CD4-positive, CD25-positive, alpha-beta regulatory T cell (primary cell): ENCODE results near the gene PCCA. TPM values are rescaled to one million over a fixed set of nuclear protein-coding genes. Genes with fewer than 3 reads are reported as not detected.
A peak's percentile ranks its signal among the peaks of the same experiment; 100 is the strongest.

Experiments used
- ATAC-seq, 2 donors: fragments of 150-1000 bp; cut with Tn5 transposase; one replicate each; pipeline ENCODE4 v1.10.0; 2021; ENCODE audit warnings: low read depth in 2 of 2, moderate number of reproducible peaks in 2 of 2, moderate library complexity in 1 of 2
- DNase-seq, 3 donors: peaks; one replicate each; pipeline versions ENCODE4 v3.0.0 to v3.0.0-alpha.2; 2012 to 2022; ENCODE audit warnings: mixed read lengths in 1 of 3
- H3K27ac ChIP-seq: one replicate; pipeline ENCODE4 v1.7.0; 2013; ENCODE audit warnings: mild to moderate bottlenecking, low read length; ENCODE audit not compliant: insufficient read depth, poor library complexity, severe bottlenecking
- H3K27me3 ChIP-seq: one replicate; pipeline ENCODE4 v1.7.0; 2013; ENCODE audit warnings: low read length; ENCODE audit not compliant: control insufficient read depth, insufficient read depth
- H3K36me3 ChIP-seq: one replicate; pipeline ENCODE4 v1.7.0; 2013; ENCODE audit warnings: mild to moderate bottlenecking, low read length, moderate library complexity; ENCODE audit not compliant: control insufficient read depth, insufficient read depth
- H3K4me1 ChIP-seq: 2 replicates; pipeline ENCODE4 v1.7.0; 2013; ENCODE audit warnings: mild to moderate bottlenecking, low read length; ENCODE audit not compliant: insufficient read depth, control insufficient read depth, poor library complexity, severe bottlenecking
- H3K4me3 ChIP-seq: one replicate; pipeline ENCODE4 v1.7.0; 2013; ENCODE audit warnings: low read depth, mild to moderate bottlenecking, low read length, moderate library complexity
- H3K9me3 ChIP-seq, 2 experiments: 1 replicate in 1 of 2; 2 replicates in 1 of 2; pipeline ENCODE4 v1.7.0; 2013; ENCODE audit warnings: low read length in 2 of 2, mild to moderate bottlenecking in 1 of 2, moderate library complexity in 1 of 2; ENCODE audit not compliant: control insufficient read depth in 2 of 2
- H3K27ac Mint-ChIP-seq, 3 donors: one replicate each; pipeline ENCODE4 v1.8.0; 2020 to 2022; ENCODE audit warnings: mild to moderate bottlenecking in 3 of 3, mixed read lengths in 3 of 3, moderate library complexity in 2 of 3
- H3K27me3 Mint-ChIP-seq: one replicate; pipeline ENCODE4 v1.8.0; 2022; ENCODE audit warnings: mild to moderate bottlenecking, mixed read lengths
- H3K36me3 Mint-ChIP-seq: one replicate; pipeline ENCODE4 v1.8.0; 2020; ENCODE audit warnings: mixed read lengths
- H3K4me1 Mint-ChIP-seq, 4 donors: one replicate each; pipeline ENCODE4 v1.8.0; 2020 to 2022; ENCODE audit warnings: mixed read lengths in 4 of 4, mild to moderate bottlenecking in 1 of 4
- H3K4me3 Mint-ChIP-seq, 4 donors: one replicate each; pipeline ENCODE4 v1.8.0; 2020 to 2022; ENCODE audit warnings: mild to moderate bottlenecking in 4 of 4, mixed read lengths in 4 of 4, moderate library complexity in 3 of 4
- H3K9me3 Mint-ChIP-seq, 7 donors: one replicate each; pipeline ENCODE4 v1.8.0; 2020 to 2022; ENCODE audit warnings: mixed read lengths in 7 of 7, mild to moderate bottlenecking in 3 of 7, moderate library complexity in 2 of 7
- polyA plus RNA-seq, 4 donors: library from polyadenylated mRNA; unstranded; fragments of 300-500 nt; fragmentation: Illumina TruSeq; gene quantifications; one replicate each; pipeline ENCODE4 v1.2.3, GENCODE V29; 2021
- total RNA-seq: library from RNA; stranded (reverse); gene quantifications from one replicate; pipeline ENCODE4 v1.2.3, GENCODE V29; 2022

The PCCA gene
- total and polyA plus RNA-seq, 5 donors from 2014 or later = 8.0 to 14.8 (median 10.4) TPM

- Histone ChIP-seq H3K4me3 (no peak overlapping the region), H3K4me1 (no peaks in the 10 kb centered on the region), H3K9me3 (no peaks in the 10 kb centered on the region), H3K27me3 (no peaks in the 10 kb centered on the region), H3K27ac (no peak overlapping the region), H3K36me3 (no peaks in the 10 kb centered on the region)
- DNase-seq (no peak), ATAC-seq (no peak)
- no peak overlapping the region for H3K27ac Mint-ChIP-seq
- no peak overlapping the region for H3K4me3 Mint-ChIP-seq
- H3K4me1 Mint-ChIP-seq = peaks cover 0 to 8% (median 2%) of the 10 kb centered on the region in 4 donors
- H3K27me3 Mint-ChIP-seq = no peaks in the 10 kb centered on the region
- H3K9me3 Mint-ChIP-seq = no peaks in the 10 kb centered on the region
- H3K36me3 Mint-ChIP-seq = peaks cover 3% of the 10 kb centered on the region
Observed at GRCh38 chr13:100465558-100465957, 376.7 kb downstream of the PCCA start.

GRCh38 chr13:100470866-100471505 is 382.1 kb downstream of the PCCA start:
- no peak overlapping the region for H3K27ac ChIP-seq
- H3K36me3 Mint-ChIP-seq = peaks cover 3% of the 10 kb centered on the region
- H3K4me1 ChIP-seq = peaks cover 7% of the 10 kb centered on the region
- no peak for ATAC-seq
- H3K9me3 Mint-ChIP-seq = no peaks in the 10 kb centered on the region
- peak overlapping the region in 1 of 4 donors; percentile 9 for H3K4me3 Mint-ChIP-seq
- DNase-seq = peak in 1 of 3 donors; percentile 17
- H3K27me3 ChIP-seq = no peaks in the 10 kb centered on the region
- no peaks in the 10 kb centered on the region for H3K27me3 Mint-ChIP-seq
- no peak overlapping the region for H3K27ac Mint-ChIP-seq
- peaks cover 0 to 12% (median 10%) of the 10 kb centered on the region in 4 donors for H3K4me1 Mint-ChIP-seq
- H3K36me3 ChIP-seq = no peaks in the 10 kb centered on the region
- no peaks in the 10 kb centered on the region for H3K9me3 ChIP-seq
- no peak overlapping the region for H3K4me3 ChIP-seq

DNA sequence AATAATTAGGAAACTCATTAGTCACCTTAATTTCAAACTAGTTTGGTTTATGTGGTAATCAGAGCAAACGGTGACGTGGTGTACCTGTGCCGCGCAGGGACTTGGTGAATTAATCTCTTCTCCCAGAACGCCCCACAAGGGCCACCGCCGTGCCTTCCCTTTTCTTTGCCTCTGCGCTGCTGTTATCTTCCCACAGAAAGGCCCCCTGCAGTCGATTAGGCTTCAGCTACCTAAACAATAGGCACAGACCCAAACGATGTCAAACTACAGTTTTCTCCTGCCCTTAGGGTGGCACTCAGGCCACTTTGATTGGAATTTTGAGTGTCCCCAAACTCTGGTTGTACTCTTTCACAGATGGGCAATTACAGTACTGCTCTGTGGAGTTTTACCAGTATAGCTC is 384.2 kb downstream of the PCCA start:
- H3K9me3 Mint-ChIP-seq = no peaks in the 10 kb centered on the region

GRCh38 chr13:100473501-100474044 is 384.7 kb downstream of the PCCA start:
- Mint-ChIP-seq H3K4me3 (no peak overlapping the region), H3K9me3 (peaks cover 0 to 1% (median 0%) of the 10 kb centered on the region in 7 donors), H3K36me3 (peaks cover 3% of the 10 kb centered on the region)

More for the DNA sequence above, 384.2 kb downstream of the PCCA start:
- Mint-ChIP-seq H3K27ac (no peak overlapping the region), H3K36me3 (peaks cover 3% of the 10 kb centered on the region), H3K4me1 (peaks cover 0 to 12% (median 10%) of the 10 kb centered on the region in 4 donors), H3K4me3 (no peak overlapping the region), H3K27me3 (no peaks in the 10 kb centered on the region)
- Histone ChIP-seq H3K9me3 (no peaks in the 10 kb centered on the region), H3K4me3 (no peak overlapping the region), H3K27ac (no peak overlapping the region), H3K27me3 (no peaks in the 10 kb centered on the region), H3K4me1 (peaks cover 7% of the 10 kb centered on the region), H3K36me3 (no peaks in the 10 kb centered on the region)
- DNase-seq = no peak
- no peak for ATAC-seq

GRCh38 chr13:100476963-100477362 is 388.1 kb downstream of the PCCA start:
- Histone ChIP-seq H3K27me3 (no peaks in the 10 kb centered on the region), H3K9me3 (no peaks in the 10 kb centered on the region), H3K36me3 (no peaks in the 10 kb centered on the region), H3K4me3 (no peak overlapping the region), H3K4me1 (no peaks in the 10 kb centered on the region), H3K27ac (no peak overlapping the region)
- Mint-ChIP-seq H3K36me3 (no peaks in the 10 kb centered on the region), H3K4me1 (peaks cover 0 to 2% (median 1%) of the 10 kb centered on the region in 4 donors), H3K9me3 (peaks cover 0 to 1% (median 0%) of the 10 kb centered on the region in 7 donors), H3K27ac (no peak overlapping the region), H3K4me3 (no peak overlapping the region), H3K27me3 (no peaks in the 10 kb centered on the region)
- ATAC-seq = no peak
- DNase-seq = no peak

More at GRCh38 chr13:100473501-100474044, 384.7 kb downstream of the PCCA start:
- no peak for ATAC-seq
- H3K4me1 ChIP-seq = peaks cover 7% of the 10 kb centered on the region
- no peak overlapping the region for H3K4me3 ChIP-seq
- DNase-seq = no peak
- Mint-ChIP-seq H3K4me1 (peaks cover 0 to 12% (median 10%) of the 10 kb centered on the region in 4 donors), H3K27ac (no peak overlapping the region), H3K27me3 (no peaks in the 10 kb centered on the region)
- H3K27me3 ChIP-seq = no peaks in the 10 kb centered on the region
- no peak overlapping the region for H3K27ac ChIP-seq
- no peaks in the 10 kb centered on the region for H3K36me3 ChIP-seq
- H3K9me3 ChIP-seq = no peaks in the 10 kb centered on the region

GRCh38 chr13:100478107-100478809 is 389.4 kb downstream of the PCCA start:
- Mint-ChIP-seq H3K36me3 (no peaks in the 10 kb centered on the region), H3K27ac (no peak overlapping the region), H3K27me3 (no peaks in the 10 kb centered on the region), H3K4me1 (peaks cover 0 to 5% (median 4%) of the 10 kb centered on the region in 4 donors), H3K9me3 (peaks cover 0 to 1% (median 0%) of the 10 kb centered on the region in 7 donors), H3K4me3 (no peak overlapping the region)
- H3K9me3 ChIP-seq = no peaks in the 10 kb centered on the region
- no peak for DNase-seq
- no peak overlapping the region for H3K4me3 ChIP-seq
- H3K27ac ChIP-seq = no peak overlapping the region
- ATAC-seq = no peak
- no peaks in the 10 kb centered on the region for H3K36me3 ChIP-seq
- H3K27me3 ChIP-seq = no peaks in the 10 kb centered on the region
- no peaks in the 10 kb centered on the region for H3K4me1 ChIP-seq

GRCh38 chr13:100480676-100481075 is 391.8 kb downstream of the PCCA start:
- ATAC-seq = no peak

More at GRCh38 chr13:100480676-100481075, 391.8 kb downstream of the PCCA start:
- Mint-ChIP-seq H3K9me3 (peaks cover 0 to 1% (median 0%) of the 10 kb centered on the region in 7 donors), H3K4me3 (no peak overlapping the region), H3K27ac (no peak overlapping the region), H3K4me1 (peaks cover 5 to 16% (median 7%) of the 10 kb centered on the region in 4 donors), H3K27me3 (no peaks in the 10 kb centered on the region), H3K36me3 (no peaks in the 10 kb centered on the region)
- Histone ChIP-seq H3K27ac (no peak overlapping the region), H3K9me3 (no peaks in the 10 kb centered on the region), H3K4me1 (no peaks in the 10 kb centered on the region), H3K27me3 (no peaks in the 10 kb centered on the region), H3K4me3 (no peak overlapping the region), H3K36me3 (no peaks in the 10 kb centered on the region)
- DNase-seq = no peak
